Measurements from ENCODE around the gene ZNF106.

- TF ChIP-seq POLR2AphosphoS5 (IDR thresholded peaks at IDR 0.05), result no peak
- TF ChIP-seq, protein P1, sequence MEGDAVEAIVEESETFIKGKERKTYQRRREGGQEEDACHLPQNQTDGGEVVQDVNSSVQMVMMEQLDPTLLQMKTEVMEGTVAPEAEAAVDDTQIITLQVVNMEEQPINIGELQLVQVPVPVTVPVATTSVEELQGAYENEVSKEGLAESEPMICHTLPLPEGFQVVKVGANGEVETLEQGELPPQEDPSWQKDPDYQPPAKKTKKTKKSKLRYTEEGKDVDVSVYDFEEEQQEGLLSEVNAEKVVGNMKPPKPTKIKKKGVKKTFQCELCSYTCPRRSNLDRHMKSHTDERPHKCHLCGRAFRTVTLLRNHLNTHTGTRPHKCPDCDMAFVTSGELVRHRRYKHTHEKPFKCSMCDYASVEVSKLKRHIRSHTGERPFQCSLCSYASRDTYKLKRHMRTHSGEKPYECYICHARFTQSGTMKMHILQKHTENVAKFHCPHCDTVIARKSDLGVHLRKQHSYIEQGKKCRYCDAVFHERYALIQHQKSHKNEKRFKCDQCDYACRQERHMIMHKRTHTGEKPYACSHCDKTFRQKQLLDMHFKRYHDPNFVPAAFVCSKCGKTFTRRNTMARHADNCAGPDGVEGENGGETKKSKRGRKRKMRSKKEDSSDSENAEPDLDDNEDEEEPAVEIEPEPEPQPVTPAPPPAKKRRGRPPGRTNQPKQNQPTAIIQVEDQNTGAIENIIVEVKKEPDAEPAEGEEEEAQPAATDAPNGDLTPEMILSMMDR (IDR thresholded peaks at IDR 0.05), result no peak
Observed at GRCh38 chr15:42373274-42373673, 117.7 kb downstream of the ZNF106 start.

Data from upper lobe of left lung (tissue), 4 donors.